Germinal center (tissue), 1 donor: ENCODE data around the gene GALNT4.

Experiments
- DNase-seq: peaks from one replicate; pipeline ENCODE4 v3.0.0; 2012; ENCODE audit warnings: mixed read lengths, low spot score

The GALNT4 gene

DNA sequence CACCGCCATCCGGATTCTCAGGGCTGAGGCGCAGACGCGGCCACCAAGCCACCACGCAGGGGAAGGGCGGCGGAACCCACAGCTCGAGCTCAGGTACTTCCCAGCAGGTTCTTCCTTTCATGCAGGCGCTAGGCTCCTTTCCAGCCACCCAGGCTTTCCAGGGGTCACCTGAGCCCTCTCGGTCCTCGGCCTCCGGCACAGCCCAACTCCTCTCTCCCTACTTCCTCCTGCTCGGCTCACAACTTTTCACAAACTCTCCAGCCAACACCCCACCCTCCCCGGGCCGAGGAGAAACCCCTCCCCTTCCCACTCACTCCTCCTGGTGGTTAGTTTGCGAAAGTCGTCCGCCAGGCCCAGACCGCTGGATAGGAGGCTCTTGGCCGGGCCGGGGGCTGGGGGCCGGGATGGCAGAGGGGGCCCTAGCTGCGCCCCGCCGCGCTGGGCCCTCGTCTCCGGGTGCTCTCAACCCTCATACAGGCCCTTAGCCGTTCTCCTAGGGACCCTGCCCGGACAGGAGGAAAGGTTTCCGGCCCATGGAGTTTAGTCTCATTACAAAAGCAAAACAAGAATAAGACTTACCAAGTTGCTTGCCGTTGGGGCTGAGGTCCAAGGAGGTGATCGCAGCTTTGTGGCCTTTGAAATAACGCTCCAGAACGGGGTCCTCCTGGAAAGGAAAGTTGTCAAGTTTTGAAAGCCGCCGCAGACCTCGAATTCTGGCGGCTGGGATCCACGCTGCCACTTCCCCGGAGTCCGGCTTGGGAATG lies at the start of gene GALNT4:
TSS of gene GALNT4 (minus strand) at position 256 of the 764 bp plus-strand sequence. CDS start at position 9, 247 bp downstream.
- peak; percentile 88 for DNase-seq

DNA sequence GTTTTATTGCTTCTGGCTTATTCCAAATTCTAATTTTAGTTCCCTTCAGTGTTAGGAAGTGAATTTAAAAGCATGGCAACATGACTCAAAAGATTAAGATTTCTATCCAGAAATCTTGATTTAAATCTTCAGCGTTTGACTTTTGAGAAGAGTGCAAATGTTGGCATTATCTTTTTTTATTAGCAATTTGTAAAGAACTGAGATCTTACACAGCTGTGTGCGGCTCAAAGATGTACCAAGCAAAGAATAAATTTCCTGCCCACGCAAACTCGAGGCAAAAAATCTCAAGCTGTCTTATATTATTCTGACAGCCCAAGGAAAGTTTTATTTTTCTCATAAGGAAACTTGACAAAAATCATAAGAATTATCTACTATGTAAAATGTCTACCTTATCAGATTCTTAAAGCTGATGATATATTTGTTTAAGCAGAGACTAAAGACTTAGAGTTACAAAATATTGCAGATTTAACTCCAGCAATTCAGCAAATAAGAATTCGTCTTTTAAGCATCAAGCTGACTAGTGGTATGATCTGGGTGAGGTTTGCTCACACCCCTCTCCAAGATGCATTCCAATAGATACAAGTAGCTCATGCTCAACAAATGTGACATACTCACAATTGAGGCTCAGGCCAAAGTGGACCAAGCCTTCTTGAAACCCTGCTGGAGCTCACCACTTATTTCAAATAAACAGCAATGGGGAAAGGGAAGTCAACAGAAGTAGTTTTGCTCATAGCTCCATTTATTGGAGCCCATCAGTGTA lies 48.6 kb upstream of the GALNT4 start:
- DNase-seq: no peak

DNA sequence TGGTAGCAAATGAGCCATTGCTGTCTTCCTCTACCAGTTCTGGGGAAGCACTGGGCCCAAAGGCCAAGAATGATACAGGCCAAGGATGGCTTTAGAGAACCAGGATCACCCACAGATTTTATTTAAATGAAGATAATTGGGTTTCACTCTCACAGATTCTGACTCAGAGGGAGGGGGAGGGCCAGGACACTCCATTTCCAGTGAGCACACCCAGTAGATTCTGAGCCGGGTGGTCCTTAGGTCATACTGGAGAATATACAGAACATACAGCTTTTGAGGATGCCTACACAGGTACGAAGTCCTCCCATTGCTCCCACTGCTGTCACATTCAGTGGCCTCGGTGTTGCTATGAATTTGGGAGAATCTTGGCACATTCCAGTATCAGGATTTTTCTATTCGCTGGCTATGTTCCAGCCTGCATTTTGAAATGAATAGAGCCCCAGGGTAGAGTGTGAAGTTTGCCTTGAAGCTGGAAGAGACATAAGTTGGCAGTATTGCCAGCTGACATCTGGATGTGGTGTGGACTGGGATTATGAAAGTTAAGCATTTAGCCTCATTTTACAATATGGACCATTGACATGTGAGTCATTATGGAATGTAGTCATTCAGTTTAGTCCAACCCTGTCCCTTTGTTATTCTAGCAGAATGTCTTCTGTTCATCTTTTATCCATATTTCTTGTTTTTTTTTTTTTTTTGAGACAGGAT lies 47.0 kb upstream of the GALNT4 start:
- no peak for DNase-seq

DNA sequence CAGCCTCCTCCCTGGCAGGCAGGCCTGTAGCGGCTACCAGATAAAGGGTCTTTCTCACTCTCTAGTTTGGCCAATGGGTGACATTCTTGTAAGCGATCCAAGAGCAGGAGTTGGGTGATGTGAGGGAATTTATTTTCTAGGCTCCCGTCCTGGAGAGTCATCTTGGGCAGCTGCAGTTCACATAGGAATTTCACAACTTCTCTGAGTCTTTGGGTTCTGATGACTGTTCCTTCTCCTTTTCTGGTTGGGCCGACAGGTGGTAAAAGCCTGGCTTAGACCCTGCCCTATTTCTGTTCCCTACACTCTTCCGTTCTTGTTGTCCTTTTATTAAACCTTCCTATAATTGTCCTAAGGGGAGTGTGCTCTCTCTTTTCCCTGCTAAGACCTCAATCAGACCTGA lies 43.9 kb upstream of the GALNT4 start:
- no peak for DNase-seq

- DNase-seq: no peak
Measured at GRCh38 chr12:89567691-89568239, 43.2 kb upstream of the GALNT4 start.

DNA sequence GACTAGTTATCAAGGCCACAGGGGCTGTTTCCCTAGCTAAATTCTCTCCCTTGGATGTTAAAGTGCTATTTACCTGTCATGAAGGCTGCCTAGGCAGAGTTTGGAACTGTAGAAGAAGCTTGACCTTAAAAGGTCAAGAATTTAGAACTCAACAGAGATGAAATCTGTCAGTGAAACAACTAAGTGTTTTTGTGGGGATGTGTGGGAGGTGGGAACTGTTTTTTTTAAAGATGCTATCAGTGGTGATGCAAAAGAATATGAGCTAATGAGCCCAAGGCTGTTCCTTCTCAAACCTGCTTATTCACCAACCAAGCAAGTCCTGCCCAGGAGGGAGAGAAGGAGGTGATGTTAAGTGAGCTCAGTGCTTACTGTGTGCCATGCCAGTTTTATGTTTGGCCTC lies 42.0 kb upstream of the GALNT4 start:
- no peak for DNase-seq

GRCh38 chr12:89565002-89565401 lies 40.4 kb upstream of the GALNT4 start:
- no peak for DNase-seq

DNA sequence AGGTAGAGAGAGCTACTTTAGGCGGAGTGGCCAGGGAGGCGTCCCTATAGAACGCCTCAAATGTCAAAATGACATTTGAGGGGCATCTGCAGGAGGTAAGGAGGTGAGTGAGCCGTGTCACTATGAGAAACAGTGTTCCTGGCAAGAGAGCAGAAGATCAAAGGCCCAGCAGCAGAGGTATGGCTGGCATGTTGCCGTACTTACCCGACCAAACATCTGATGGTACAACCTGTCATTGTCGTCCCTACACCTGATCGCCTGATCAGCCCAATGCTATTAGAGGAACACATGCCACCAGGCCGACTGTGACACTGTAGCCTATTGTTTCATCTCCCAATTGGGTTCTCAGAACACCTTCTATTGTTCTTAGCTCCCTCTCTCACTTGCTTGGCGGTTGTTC lies 35.2 kb upstream of the GALNT4 start:
- no peak for DNase-seq

DNA sequence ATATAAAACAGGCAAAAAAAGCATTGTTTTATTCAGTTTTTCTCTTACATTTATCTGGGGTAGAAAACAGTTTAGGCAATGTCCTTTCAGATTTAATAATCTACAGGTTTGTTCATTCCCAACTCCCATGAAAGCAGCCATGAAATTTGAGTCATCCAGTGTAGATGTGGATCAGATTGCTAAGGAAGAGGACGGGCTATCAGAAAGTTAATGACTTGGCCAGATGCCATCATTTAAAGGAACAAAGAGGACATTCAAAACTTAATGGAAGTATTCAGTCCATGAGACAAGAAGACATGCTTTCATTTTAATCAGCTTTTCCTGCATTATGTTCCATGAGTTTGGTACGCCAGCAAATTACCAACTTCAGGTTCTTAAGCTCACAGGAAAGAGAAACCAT lies 32.4 kb upstream of the GALNT4 start:
- no peak for DNase-seq

- DNase-seq: no peak
Measured at GRCh38 chr12:89552376-89552775, 27.8 kb upstream of the GALNT4 start.

DNA sequence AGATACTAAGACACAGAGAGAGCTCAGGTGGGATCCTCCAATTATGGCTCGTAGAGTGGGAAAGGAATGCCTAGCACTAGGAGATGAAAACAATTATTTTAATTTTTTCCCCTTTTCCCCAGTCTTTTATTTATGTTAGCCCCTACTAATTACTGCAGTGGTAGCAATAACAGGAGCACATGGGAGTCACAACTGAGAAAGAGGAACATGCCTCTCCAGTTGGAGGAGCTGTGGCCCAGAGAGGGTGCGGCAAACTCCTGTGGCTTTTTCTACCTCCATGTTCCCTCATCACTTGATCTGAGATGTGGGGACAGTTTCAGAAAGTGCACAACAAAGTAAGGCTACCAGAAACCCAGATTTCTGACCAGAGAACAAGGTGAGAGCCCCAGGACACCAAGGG lies 27.2 kb upstream of the GALNT4 start:
- DNase-seq: no peak

DNA sequence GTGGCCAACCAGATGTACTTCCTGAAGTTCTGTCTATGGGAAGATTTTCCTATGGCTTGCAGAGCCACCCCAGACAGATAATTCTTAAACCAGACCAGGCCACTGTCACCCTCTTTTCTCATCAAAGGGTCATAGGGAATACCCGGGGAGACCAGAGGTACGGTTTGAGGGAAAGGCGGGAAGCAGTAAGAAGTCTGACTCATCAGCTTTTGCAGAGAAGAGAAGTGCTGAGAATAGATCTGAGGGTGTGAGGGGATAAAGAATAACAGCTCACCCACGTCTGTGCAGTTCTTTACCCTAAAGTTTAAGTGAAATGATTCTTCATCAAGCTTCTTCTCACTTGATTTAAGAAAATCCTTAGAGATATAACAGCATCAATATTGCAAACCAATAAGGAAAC lies 22.5 kb upstream of the GALNT4 start:
- DNase-seq: no peak

- no peak for DNase-seq
Measured at GRCh38 chr12:89546151-89546550, 21.6 kb upstream of the GALNT4 start.

DNA sequence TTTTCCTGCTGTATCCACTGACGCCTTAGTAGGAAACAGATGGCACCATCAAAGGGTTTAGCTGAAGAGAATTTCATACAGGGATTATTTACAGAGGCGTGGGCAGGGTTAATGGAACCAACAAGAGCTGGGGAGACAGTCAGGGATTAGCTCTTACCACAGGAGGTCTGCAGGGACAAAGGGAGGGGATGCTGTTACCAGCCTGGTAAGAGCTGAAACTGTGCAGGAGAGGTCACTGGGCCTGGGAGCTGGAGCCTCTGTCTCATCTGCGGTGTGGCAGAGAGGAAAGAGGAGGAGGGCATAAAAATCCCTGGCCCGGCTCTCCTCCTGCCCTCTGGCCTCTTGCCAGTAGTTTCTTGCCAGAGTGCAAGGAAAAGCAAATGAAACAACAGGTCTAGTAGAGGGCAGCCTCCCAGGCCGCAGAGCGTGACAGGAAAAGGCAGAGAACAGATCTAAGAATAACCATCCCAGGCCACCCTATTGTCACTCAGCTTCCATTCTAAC lies 20.1 kb upstream of the GALNT4 start:
- no peak for DNase-seq

DNA sequence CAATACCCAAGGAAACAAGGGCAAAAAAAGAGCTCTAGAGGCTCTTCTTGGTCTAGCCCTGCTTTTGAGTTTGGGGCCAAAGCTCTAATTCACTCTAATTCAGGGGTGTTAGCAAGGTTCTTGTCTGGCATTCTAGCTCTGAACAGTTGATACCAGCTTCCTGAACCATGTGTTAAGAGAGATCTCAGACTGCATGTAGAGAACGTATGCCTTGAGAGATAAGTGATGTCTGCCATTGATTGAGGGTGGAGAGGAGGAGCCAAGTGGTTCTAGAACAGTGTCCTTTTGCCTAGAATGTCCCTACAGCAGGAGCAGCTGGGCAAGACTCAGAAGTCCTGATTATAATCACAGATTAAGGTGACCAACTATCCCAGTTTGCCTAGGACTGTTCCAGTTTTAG lies 19.4 kb upstream of the GALNT4 start:
- DNase-seq: no peak

GRCh38 chr12:89542912-89543592 lies 18.5 kb upstream of the GALNT4 start:
- DNase-seq: peak; percentile 67

DNA sequence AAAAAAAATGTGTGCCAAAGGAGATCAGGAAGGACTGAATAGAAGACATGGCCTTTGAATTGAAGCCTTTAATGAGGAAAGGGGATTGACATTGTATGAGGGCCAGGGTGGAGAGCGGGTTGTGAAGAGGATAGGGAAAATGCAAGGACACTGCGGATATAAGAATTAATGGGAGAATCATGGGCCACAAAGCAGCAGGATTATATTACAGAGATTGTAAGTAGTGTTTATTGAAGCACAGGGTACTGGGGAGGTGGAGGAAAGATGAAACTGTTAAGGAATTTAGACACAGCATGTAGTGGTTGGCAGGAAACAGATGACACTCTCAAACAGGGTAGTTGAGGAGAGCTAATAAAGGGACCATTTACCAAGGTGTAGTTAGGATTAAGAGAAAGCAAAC lies 17.6 kb upstream of the GALNT4 start:
- no peak for DNase-seq

GRCh38 chr12:89540586-89540985 lies 16.0 kb upstream of the GALNT4 start:
- DNase-seq: no peak

- no peak for DNase-seq
Measured at GRCh38 chr12:89539426-89540223, 15.0 kb upstream of the GALNT4 start.

DNA sequence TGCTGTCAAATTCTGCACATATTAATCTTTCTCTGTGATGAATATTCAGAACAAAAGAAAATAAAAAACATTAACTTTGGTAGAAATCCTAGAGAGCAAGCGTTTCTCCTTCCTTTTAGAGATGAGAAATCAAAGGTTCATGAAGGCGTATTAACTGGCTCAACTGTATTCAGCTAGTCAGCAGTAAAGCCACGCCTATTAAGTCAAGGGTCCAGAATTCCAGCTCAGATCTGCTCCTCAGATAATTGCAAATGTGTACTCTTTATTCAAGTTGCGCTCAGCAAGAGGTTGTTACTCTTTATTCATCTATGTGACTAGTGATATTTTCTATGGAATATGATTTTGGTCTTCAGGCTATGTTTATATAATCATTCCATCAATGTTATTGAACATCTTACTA lies 14.3 kb upstream of the GALNT4 start:
- DNase-seq: no peak

DNA sequence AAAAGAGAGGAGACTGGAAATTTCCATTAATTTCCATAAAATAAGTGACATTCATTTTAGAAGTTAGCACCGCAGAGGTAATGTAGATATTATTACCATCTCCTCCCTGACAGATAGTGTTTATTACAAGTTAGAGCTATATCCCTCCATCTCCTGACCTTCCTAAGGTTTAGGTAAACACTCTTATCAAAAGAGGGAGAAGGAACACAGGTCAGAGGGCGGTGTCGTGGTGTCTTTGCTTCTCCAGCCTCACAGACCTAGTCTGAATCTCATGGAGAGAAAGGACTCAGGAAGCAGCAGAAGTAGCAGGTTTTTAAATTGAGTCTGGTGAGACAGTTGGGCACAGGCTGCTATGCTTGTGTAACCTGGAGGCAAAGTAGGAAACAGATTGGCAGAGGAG lies 12.8 kb upstream of the GALNT4 start:
- no peak for DNase-seq
